ENCODE measurements around the gene THSD4.

DNA sequence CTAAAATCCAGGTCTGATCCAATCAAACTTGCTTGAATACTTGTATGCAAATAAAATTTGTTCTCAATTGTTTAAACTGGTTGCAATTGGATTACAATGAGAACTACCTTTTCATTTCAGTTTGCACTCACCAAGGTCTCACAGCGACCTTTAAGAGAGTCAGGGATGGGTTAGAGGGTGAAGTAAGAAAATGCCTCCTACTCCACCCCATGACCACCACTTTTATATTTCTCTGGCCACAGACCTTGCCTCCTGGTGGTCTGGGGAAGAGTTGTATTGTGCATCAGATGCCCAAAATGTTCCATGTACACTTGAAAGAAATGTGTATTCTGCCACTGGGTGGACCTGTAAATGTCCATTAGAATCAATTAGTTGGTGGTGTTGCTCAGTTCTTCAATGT is 16.4 kb upstream of the THSD4 start:
- TF ChIP-seq, protein P1, sequence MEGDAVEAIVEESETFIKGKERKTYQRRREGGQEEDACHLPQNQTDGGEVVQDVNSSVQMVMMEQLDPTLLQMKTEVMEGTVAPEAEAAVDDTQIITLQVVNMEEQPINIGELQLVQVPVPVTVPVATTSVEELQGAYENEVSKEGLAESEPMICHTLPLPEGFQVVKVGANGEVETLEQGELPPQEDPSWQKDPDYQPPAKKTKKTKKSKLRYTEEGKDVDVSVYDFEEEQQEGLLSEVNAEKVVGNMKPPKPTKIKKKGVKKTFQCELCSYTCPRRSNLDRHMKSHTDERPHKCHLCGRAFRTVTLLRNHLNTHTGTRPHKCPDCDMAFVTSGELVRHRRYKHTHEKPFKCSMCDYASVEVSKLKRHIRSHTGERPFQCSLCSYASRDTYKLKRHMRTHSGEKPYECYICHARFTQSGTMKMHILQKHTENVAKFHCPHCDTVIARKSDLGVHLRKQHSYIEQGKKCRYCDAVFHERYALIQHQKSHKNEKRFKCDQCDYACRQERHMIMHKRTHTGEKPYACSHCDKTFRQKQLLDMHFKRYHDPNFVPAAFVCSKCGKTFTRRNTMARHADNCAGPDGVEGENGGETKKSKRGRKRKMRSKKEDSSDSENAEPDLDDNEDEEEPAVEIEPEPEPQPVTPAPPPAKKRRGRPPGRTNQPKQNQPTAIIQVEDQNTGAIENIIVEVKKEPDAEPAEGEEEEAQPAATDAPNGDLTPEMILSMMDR (IDR thresholded peaks at IDR 0.05) = no peak
- TF ChIP-seq POLR2A (IDR thresholded peaks at IDR 0.05) = no peak
